Osteoblast (primary cell): ENCODE measurements around the gene RPL13A. TPM values are rescaled to one million over a fixed set of nuclear protein-coding genes. Genes with fewer than 3 reads are reported as not detected.

Experiments used
- DNase-seq: peaks from one replicate; pipeline ENCODE4 v3.0.0; 2011; ENCODE audit warnings: low spot score, mixed read lengths; ENCODE audit not compliant: insufficient read length; ENCODE audit errors: missing footprints
- H2AFZ ChIP-seq: 2 replicates; pipeline ENCODE4 v1.6.0; 2011; ENCODE audit warnings: mild to moderate bottlenecking, low read length
- H3K27ac ChIP-seq: 2 replicates; pipeline ENCODE4 v1.5.1; 2011; ENCODE audit warnings: mild to moderate bottlenecking, low read depth, low read length, moderate library complexity
- H3K27me3 ChIP-seq: 2 replicates; pipeline ENCODE4 v1.6.0; 2012; ENCODE audit warnings: mild to moderate bottlenecking, control low read depth, inconsistent platforms, low read length, moderate library complexity; ENCODE audit not compliant: insufficient read depth
- H3K36me3 ChIP-seq: 2 replicates; pipeline ENCODE4 v1.5.1; 2011; ENCODE audit warnings: mild to moderate bottlenecking, low read length, control low read depth, moderate library complexity; ENCODE audit not compliant: insufficient read depth
- H3K4me1 ChIP-seq: 2 replicates; pipeline ENCODE4 v1.5.1; 2011; ENCODE audit warnings: mild to moderate bottlenecking, low read length, control low read depth, moderate library complexity; ENCODE audit not compliant: insufficient read depth
- H3K4me2 ChIP-seq: 2 replicates; pipeline ENCODE4 v1.6.0; 2011; ENCODE audit warnings: mild to moderate bottlenecking, low read length; ENCODE audit not compliant: insufficient read depth
- H3K4me3 ChIP-seq: fragments of 200-600 bp; sonication (generic); 3 replicates; pipeline ENCODE4 v1.5.1; 2012; ENCODE audit warnings: mild to moderate bottlenecking, low read length, inconsistent platforms; ENCODE audit not compliant: insufficient read depth
- H3K79me2 ChIP-seq: 2 replicates; pipeline ENCODE4 v1.6.0; 2012; ENCODE audit warnings: mild to moderate bottlenecking, low read length, control low read depth, inconsistent platforms; ENCODE audit not compliant: insufficient read depth
- H3K9me3 ChIP-seq: 2 replicates; pipeline ENCODE4 v1.5.1; 2011; ENCODE audit warnings: low read depth, low read length, control low read depth
- H4K20me1 ChIP-seq: 2 replicates; pipeline ENCODE4 v1.6.0; 2012; ENCODE audit warnings: mild to moderate bottlenecking, low read length, control low read depth; ENCODE audit not compliant: insufficient read depth
- total RNA-seq: library from RNA; depleted of rRNA; stranded (reverse); fragments of >200 nt; gene quantifications from 2 replicates; pipeline ENCODE4 v1.2.3, GENCODE V29; 2012
- TF ChIP-seq, protein P1 (sequence below): IDR thresholded peaks from 2 replicates; pipeline ENCODE4 v1.5.1; 2011; ENCODE audit warnings: mild to moderate bottlenecking, low read depth, low read length, moderate library complexity; ENCODE audit errors: extremely low read depth

RPL13A gene
- total RNA-seq, 1 donor = 2,185 TPM

- peak; percentile 89 for DNase-seq
- no peak overlapping the region for H3K4me3 ChIP-seq
Measured at GRCh38 chr19:49475995-49476880, 11.2 kb upstream of the RPL13A start.

DNA sequence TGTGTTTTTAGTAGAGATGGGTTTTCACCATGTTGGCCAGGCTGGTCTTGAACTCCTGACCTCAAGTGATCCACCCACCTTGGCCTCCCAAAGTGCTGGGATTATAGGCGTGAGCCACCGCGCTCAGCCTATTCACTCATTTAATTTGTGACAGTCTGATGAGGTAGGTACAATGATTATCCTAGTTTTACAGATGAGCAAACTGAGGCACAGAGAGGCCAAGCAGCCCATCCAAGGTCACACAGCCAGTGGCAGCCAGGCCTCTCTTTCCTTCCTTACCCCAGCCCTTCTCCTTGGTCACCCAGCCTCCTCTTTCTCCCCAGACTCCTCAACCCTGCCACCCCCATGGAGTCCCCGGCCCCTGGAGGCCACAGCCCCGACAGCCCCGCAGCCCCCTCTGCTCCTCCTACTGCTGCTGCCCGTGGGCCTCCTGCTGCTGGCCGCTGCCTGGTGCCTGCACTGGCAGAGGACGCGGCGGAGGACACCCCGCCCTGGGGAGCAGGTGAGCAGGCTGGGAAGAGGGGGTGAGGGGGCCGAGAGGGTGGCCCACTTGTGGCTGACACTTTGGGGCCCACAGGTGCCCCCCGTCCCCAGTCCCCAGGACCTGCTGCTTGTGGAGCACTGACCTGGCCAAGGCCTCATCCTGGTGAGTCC lies 7.3 kb upstream of the RPL13A start:
- DNase-seq = no peak
- H3K4me2 ChIP-seq = no peak overlapping the region
- no peaks in the 10 kb centered on the region for H3K9me3 ChIP-seq
- H3K4me3 ChIP-seq = no peak overlapping the region
- TF ChIP-seq, protein P1, sequence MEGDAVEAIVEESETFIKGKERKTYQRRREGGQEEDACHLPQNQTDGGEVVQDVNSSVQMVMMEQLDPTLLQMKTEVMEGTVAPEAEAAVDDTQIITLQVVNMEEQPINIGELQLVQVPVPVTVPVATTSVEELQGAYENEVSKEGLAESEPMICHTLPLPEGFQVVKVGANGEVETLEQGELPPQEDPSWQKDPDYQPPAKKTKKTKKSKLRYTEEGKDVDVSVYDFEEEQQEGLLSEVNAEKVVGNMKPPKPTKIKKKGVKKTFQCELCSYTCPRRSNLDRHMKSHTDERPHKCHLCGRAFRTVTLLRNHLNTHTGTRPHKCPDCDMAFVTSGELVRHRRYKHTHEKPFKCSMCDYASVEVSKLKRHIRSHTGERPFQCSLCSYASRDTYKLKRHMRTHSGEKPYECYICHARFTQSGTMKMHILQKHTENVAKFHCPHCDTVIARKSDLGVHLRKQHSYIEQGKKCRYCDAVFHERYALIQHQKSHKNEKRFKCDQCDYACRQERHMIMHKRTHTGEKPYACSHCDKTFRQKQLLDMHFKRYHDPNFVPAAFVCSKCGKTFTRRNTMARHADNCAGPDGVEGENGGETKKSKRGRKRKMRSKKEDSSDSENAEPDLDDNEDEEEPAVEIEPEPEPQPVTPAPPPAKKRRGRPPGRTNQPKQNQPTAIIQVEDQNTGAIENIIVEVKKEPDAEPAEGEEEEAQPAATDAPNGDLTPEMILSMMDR = no peak
- no peaks in the 10 kb centered on the region for H3K79me2 ChIP-seq
- no peaks in the 10 kb centered on the region for H3K36me3 ChIP-seq
- no peaks in the 10 kb centered on the region for H3K4me1 ChIP-seq
- H3K27me3 ChIP-seq = no peaks in the 10 kb centered on the region
- no peak overlapping the region for H2AFZ ChIP-seq
- H4K20me1 ChIP-seq = no peaks in the 10 kb centered on the region
- no peak overlapping the region for H3K27ac ChIP-seq

More at GRCh38 chr19:49475995-49476880, 11.2 kb upstream of the RPL13A start:
- Histone ChIP-seq H4K20me1 (no peaks in the 10 kb centered on the region), H3K79me2 (no peaks in the 10 kb centered on the region), H3K4me1 (peaks cover 6% of the 10 kb centered on the region), H3K9me3 (no peaks in the 10 kb centered on the region), H2AFZ (peak overlapping the region; percentile 37), H3K27ac (no peak overlapping the region), H3K36me3 (no peaks in the 10 kb centered on the region), H3K4me2 (no peak overlapping the region), H3K27me3 (no peaks in the 10 kb centered on the region)
- TF ChIP-seq, protein P1 = peak; percentile 41

DNA sequence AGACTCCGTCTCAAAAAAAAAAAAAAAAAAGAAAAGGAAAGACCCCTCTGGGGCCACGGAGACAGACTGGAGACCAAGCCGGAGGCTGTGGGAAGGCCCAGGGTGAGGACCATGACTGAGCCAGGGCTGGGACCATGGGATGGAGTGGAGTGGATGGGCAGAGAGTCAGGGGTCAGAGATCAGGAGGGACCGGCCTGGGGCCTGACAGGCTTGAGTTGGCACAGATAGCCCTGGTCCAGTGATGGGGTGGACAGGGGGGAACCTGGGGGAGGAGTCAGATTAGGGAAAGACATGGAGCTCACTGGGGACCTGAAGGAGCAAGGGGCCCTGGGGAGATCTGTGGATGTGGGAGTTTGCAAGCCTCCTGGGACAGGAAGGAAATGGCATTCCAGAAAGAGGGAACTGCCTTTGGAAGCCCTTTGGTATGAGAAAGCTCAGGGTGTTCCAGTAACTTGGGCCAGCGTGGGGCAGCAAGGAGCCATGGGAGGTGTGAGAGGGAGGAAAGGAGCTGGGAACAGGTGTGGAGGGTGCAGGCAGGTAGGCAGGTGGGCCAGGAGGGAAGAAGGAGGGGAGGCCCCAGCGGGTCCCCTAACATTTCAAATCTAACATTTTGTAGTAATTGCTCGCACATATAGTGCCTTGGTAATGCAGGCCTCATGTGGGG lies 6.3 kb upstream of the RPL13A start:
- Histone ChIP-seq H3K4me1 (no peaks in the 10 kb centered on the region), H3K9me3 (no peaks in the 10 kb centered on the region), H4K20me1 (no peaks in the 10 kb centered on the region), H3K36me3 (no peaks in the 10 kb centered on the region), H3K27ac (no peak overlapping the region), H3K4me2 (no peak overlapping the region), H3K4me3 (no peak overlapping the region), H3K27me3 (no peaks in the 10 kb centered on the region), H2AFZ (no peak overlapping the region), H3K79me2 (no peaks in the 10 kb centered on the region)
- TF ChIP-seq, protein P1 = no peak
- DNase-seq = peak; percentile 58
